ENCODE data around the gene ESPN. TPM values are rescaled to one million over a fixed set of nuclear protein-coding genes. Genes with fewer than 3 reads are reported as not detected.

ESPN gene
- total and polyA plus RNA-seq, 2 of the 4 experiments (the other 2 are of a cell fraction), result under 0.01 to 0.02 TPM

GRCh38 chr1:6447818-6448748 lies 23.5 kb downstream of the ESPN start (continued):
- TF ChIP-seq CEBPB (IDR thresholded peaks at IDR 0.05; ENCODE audit: low read depth, low read length), result no peak

- H3K4me3 ChIP-seq (ENCODE audit: insufficient read depth, low read depth, low read length), result 0 out of 2 replicates have a peak overlapping the region, but pooled peaks have one; percentile 12
- H3K4me2 ChIP-seq (ENCODE audit: low read depth, low read length), result no peak overlapping the region; the same call in 1 of the 2 replicates
- H3K14ac ChIP-seq (replicated peaks; ENCODE audit: low read depth, low read length), result no peak overlapping the region
- H2AK9ac ChIP-seq (replicated peaks; ENCODE audit: low read depth, low read length, poor library complexity), result no peak overlapping the region
- H4K91ac ChIP-seq (ENCODE audit: insufficient read depth, low read depth, low read length), result no peak overlapping the region
- H3K79me1 ChIP-seq (ENCODE audit: low read depth in 1 of 2, low read length in 2 of 2), result no peaks in the 10 kb centered on the region
- H4K8ac ChIP-seq (ENCODE audit: low read depth in 2 of 2, low read length in 2 of 2), result no peak overlapping the region
- ATAC-seq (ENCODE audit: low read depth) (peak; percentile 65), DNase-seq (no peak)
- H3K23ac ChIP-seq (ENCODE audit: low read depth, low read length), result no peak overlapping the region
- POLR2A ChIA-PET (ENCODE audit: unreplicated experiment), result no interaction called here
- H3K9ac ChIP-seq (ENCODE audit: low read depth, low read length), result no peak overlapping the region
- dilution Hi-C loops (cut with HindIII; ENCODE audit: low sequenced_read_pairs, unreplicated experiment) (no loop called here), in situ Hi-C loops (cut with MboI; ENCODE audit: low sequenced_read_pairs) (no loop called here), intact Hi-C loops (cut with micrococcal nuclease) (no loop called here)
- CTCF ChIA-PET, result interaction anchor here (0.6 to 1.1 kb wide), 3 partner anchors 12 to 208 kb away, joined by 3 read pairs; no protein-coding TSS in a partner anchor
- no peaks in the 10 kb centered on the region for H3K9me3 ChIP-seq (ENCODE audit: control insufficient read depth, insufficient read depth, low read length)
- no peak overlapping the region for H2BK120ac ChIP-seq (ENCODE audit: low read depth, low read length)
- no peaks in the 10 kb centered on the region for H3K4me1 ChIP-seq (ENCODE audit: control insufficient read depth, insufficient read depth, low read length)
- no peaks in the 10 kb centered on the region for H4K20me1 ChIP-seq (ENCODE audit: insufficient read depth, low read length)
- H2AK5ac ChIP-seq (ENCODE audit: low read depth, low read length), result no peak overlapping the region
- H3K18ac ChIP-seq (ENCODE audit: low read depth, low read length), result no peak overlapping the region
- no peaks in the 10 kb centered on the region; the same call in 1 of the 2 replicates for H3K9me1 ChIP-seq (ENCODE audit: insufficient read depth, low read length)
- H2BK15ac ChIP-seq (ENCODE audit: low read depth, low read length), result no peak overlapping the region
- H3K36me3 ChIP-seq (ENCODE audit: control insufficient read depth, insufficient read depth, low read length), result no peaks in the 10 kb centered on the region
- H2BK5ac ChIP-seq (ENCODE audit: low read depth, low read length, poor library complexity, severe bottlenecking), result no peak overlapping the region
- no peak overlapping the region for H4K5ac ChIP-seq (ENCODE audit: low read depth, low read length)
- H3K56ac ChIP-seq (ENCODE audit: extremely low read depth, insufficient read depth, low read length), result no peak overlapping the region
- H2AFZ ChIP-seq (replicated peaks; ENCODE audit: low read length, poor library complexity), result no peak overlapping the region
- H2BK20ac ChIP-seq (ENCODE audit: low read depth, low read length), result no peak overlapping the region
- 4% methylated on average over 10 of the region's 66 CpGs; no CpG with 5 or more reads in 1 of the 2 experiments for WGBS, 2 experiments (ENCODE audit: extremely low coverage in 2 of 2, insufficient read length in 1 of 2)
- peaks cover 78% of the 10 kb centered on the region for H3K27me3 ChIP-seq (ENCODE audit: control insufficient read depth, insufficient read depth, low read length)
- 0 out of 2 replicates have a peak, but pooled peaks have one; percentile 10 for TF ChIP-seq CTCF (conservative IDR thresholded peaks at IDR 0.05; ENCODE audit: low read depth, low read length)
- no peak for TF ChIP-seq RCOR1 (IDR thresholded peaks at IDR 0.05; ENCODE audit: insufficient replicate concordance, low read length)
- no peak overlapping the region for H3K4ac ChIP-seq (ENCODE audit: low read depth, low read length)
- no TSS peak for BruUV-seq (replicated peaks)
- H3K27ac ChIP-seq (ENCODE audit: insufficient read depth, low read length), result no peak overlapping the region
Observed at GRCh38 chr1:6448749-6449631, 24.4 kb downstream of the ESPN start.
